Jurkat, Clone E6-1 (cell line): ENCODE data around the gene MFSD1.
"Not testable (repeated sequence)": the region's sequence is repeated elsewhere in the genome, so short reads cannot be mapped to it uniquely, and the experiment has no call there.

ENCODE experiments used
- DNase-seq: peaks from one replicate; pipeline ENCODE4 v3.0.0-alpha.2; 2011; ENCODE audit warnings: low read depth, low spot score
- H3K4me3 ChIP-seq: 2 replicates; pipeline ENCODE4 v1.5.1; 2011; ENCODE audit warnings: mild to moderate bottlenecking, low read length, control low read depth, moderate library complexity

The MFSD1 gene

GRCh38 chr3:158775426-158776410, 26.1 kb upstream of the MFSD1 start:
- H3K4me3 ChIP-seq = no peak overlapping the region
- DNase-seq = peak; percentile 16

DNA sequence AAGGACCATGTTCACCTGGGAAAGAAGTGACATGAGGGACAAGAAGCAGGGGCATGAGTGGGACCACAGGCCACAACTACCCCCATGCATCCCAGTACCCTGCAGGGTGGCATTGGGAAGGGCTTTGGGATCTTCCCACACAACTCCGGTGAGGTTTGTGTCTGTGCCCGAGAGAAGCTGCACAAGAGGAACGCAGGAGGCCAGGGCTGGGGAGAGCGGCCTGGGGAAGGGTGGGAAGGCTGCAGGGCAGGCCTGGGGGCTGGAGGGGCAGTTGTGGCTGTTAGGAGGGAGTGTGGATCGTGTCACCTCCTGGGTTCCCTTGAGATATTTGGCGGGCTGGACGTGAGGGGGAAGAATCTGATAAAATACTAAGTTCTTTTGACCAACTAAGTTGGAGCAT, 25.3 kb upstream of the MFSD1 start:
- H3K4me3 ChIP-seq = no peak overlapping the region
- no peak for DNase-seq

DNA sequence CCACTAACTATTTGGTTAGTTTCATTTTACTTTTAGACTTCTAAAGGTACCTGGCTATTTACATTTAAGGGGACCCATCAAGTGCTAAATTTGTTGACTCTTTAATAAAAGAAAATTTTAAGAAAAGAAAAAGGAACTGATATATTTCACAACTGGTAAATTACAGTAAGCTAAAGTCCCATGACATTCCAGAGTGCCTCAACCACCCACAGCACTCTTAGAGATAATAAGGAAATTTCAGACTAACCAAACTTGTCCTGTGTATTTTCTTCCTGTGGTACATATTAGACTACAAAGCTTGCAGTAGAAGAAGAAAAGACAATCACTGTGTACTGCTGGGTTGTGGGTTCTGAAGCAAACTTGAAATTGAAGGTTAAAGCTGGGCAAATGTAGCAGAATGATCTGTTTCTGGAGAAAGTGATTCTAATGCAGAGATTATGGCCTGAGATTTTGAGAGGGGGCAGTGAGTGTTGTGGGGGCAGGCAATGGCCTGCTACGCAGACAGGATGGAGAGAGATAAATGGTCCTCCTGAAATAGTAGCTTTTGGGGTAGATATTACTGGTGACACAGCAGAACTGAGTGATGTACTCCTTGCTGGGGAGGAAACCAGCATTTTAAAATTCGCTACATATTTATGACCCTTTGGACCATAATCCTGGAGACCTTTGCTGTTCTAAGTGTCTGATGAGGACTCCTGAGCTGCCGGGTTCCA, 24.5 kb upstream of the MFSD1 start:
- DNase-seq = no peak
- H3K4me3 ChIP-seq = no peak overlapping the region

GRCh38 chr3:158780766-158781165, 21.1 kb upstream of the MFSD1 start:
- no peak for DNase-seq
- no peak overlapping the region for H3K4me3 ChIP-seq

- H3K4me3 ChIP-seq = no peak overlapping the region
- DNase-seq = no peak
Measured at GRCh38 chr3:158781191-158781590, 20.7 kb upstream of the MFSD1 start.

- DNase-seq = no peak
- no peak overlapping the region for H3K4me3 ChIP-seq
Measured at GRCh38 chr3:158781849-158782248, 20.0 kb upstream of the MFSD1 start.

DNA sequence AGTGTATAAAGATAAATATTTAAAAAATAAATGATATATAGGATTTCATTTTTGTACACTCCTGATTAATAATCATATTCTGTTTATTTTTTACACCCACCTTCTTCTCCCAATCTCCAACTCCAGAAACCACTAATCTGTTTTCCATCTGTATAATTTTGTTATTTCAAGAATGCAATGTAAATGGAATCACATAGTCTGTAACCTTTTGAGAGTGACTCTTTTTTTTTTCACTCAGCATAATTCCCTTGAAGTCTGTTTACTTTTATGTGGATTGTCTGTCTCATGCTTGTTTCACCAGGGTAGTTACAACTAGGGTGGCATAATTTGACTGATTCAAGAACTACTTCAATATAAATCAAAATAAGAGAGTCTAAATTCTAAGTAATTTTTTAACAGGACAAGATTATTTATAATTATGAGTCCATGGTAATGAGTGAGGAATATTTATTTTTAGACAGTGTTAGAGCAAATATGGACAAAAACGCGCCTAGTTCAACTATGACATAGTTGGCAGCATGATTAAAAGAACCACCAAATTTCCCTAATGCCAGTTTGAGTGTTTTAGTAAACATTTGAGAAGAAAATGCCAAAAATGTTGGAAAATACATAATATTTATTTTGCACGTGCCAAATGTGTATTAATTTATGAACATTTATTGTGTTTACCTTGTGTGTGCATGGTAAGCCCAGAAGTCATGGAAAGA, 19.4 kb upstream of the MFSD1 start:
- no peak overlapping the region for H3K4me3 ChIP-seq
- no peak for DNase-seq

DNA sequence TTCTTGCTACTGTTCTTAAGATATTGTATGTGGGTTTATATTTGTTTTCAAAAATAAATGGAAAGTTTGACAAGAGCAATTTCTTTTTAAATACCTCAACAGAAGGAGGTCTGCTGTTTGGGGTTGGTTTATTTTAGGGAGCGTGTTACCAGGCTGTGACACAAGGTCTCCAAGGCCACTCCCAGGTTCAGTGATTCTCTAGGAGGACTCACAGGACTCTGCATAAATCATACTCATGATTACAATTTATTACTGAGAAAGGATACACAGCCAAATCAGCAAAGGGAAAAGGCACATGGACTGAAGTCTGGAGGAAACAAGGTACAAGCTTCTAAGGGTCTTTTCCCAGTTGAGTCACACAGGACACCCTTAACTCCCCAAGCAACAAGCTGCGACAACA, 18.8 kb upstream of the MFSD1 start:
- DNase-seq = no peak
- no peak overlapping the region for H3K4me3 ChIP-seq

- H3K4me3 ChIP-seq = no peak overlapping the region
- DNase-seq = no peak
Measured at GRCh38 chr3:158785972-158786371, 15.9 kb upstream of the MFSD1 start.

DNA sequence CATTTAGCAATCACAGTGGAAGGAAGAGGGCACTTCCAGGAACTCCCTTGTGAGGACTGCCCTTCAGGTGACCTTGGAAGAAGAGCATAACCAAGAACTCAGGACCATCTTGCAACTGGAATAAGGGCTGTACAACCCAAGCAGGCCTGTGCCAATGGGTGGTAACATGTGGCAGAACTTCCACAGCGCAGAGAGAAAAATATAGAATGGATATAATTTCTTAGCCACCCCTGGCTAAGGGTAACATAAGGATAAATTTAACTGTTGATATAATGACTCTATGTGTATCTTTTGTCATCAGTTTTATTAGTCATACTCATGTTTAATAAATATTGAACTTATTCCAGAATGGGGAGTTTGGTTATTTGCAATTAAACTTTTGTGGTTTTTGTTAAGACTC, 13.4 kb upstream of the MFSD1 start:
- H3K4me3 ChIP-seq = no peak overlapping the region
- DNase-seq = no peak

DNA sequence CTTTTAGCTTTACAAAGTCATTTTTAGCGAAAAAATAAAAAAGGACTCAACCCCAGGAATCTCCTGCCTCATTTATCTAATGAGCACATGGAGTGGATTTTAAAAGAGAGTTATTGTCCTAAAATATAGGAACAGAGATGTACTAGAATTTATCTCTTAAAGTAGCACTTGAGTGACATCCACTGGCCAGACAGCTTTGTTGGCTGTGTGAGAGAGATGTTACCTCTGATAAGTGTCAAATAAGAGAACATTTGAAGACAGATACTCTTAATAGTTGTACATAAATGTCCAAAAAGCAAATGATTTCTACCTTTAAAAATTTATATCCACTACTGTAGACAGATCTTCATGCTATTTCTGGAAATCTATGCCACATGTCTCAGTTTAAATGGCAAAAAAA, 12.3 kb upstream of the MFSD1 start:
- no peak overlapping the region for H3K4me3 ChIP-seq
- DNase-seq = peak; percentile 12

GRCh38 chr3:158790901-158791589, 10.8 kb upstream of the MFSD1 start:
- DNase-seq = peak; percentile 77

GRCh38 chr3:158791590-158791920, 10.3 kb upstream of the MFSD1 start:
- not testable (repeated sequence) for H3K4me3 ChIP-seq, DNase-seq

More at GRCh38 chr3:158790901-158791589, 10.8 kb upstream of the MFSD1 start:
- no peak overlapping the region for H3K4me3 ChIP-seq

- no peak overlapping the region for H3K4me3 ChIP-seq
- no peak for DNase-seq
Measured at GRCh38 chr3:158792709-158793108, 9.1 kb upstream of the MFSD1 start.

DNA sequence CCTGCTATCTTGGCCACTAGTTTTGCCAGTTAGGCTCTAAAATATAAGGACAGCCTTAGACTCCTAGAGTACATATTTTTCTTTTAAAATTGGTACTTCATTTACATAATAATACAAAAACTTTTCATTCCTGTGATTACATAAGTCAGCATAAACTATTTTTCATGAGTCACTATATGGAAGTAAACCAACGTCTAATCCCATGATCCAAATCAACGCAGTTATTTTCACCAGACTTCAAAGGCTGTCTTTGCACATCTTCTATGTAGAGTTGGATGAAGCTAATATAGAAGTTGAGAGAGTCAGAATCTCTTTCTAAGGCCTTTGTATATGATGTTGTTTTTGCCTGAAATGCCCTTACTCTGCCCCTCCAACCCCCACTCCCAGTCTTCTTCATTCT, 7.6 kb upstream of the MFSD1 start:
- H3K4me3 ChIP-seq = no peak overlapping the region
- no peak for DNase-seq

DNA sequence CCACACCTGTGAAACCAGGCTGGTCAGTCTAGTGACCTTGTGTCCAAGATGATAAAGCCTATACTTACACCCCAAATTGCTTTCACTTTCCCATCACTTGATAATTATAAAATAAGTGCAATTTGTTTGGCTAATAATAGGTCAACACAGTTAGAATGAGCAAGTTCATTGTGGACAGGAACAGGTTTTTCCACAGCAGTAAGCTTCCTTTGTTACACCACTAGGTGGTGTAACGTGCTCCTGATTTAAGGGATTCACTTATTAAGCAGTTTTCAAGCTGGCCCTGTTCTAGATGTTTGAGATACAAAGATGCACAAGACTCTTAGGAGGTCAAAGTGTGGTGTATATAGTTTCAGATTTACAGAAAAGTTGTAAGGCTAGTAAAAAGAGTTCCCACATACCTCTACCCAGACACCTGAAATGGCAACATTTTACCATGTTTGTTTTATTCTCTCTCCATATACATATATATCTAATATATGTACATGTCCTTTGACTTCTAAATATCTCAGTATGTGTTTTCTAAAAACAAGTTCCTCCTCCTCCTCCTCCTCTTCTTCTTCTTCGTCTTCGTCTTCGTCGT, 6.8 kb upstream of the MFSD1 start:
- peak; percentile 59 for DNase-seq
- no peak overlapping the region for H3K4me3 ChIP-seq

- H3K4me3 ChIP-seq = peak overlapping the region; percentile 88
Measured at GRCh38 chr3:158801201-158801600, 653 bp upstream of the MFSD1 start.

DNA sequence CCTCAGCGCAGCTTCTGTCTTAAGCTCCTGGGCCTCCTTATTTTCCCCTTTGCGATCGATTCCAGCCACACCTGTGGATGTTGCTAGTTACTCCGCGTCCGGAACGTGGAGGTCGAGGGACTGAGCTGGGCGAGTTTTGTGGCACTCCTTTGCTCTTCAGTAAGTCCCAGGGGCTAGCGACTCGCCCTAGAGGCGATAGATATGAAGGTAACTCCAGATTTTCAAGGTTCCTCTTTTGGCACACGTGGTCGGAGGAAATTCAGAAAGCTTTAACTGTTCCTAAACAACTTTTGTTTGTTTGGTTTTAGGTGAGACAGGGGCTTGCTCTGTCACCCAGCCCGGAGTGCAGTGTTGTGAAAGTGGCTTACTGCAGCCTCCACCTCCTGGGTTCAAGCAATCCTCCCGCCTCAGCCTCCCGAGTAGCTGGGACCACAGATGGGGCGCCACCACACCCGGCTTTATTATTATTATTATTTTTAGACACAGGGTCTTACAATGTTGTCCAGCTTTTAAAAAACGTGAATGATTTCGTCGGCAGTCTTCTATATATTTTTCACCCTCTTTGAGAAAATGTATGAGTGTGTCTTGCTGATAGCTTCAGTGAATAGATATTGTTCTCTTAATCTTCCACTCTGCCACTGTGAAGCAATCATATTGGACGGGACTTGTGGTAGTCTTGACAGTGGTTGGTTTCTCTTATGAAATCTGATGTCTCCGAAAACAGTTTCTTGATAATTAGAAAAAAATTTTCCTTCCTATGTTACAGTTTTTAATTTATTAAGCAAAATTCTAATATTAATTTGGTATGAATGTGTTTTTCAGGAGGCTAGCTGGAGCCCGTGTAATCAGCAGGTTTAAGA, 785 bp downstream of the MFSD1 start:
- peak overlapping the region; percentile 88 for H3K4me3 ChIP-seq
- no peak for DNase-seq

More at GRCh38 chr3:158801201-158801600, 653 bp upstream of the MFSD1 start:
- DNase-seq = no peak
